Subcutaneous abdominal adipose tissue (tissue), 5 donors: ENCODE measurements around the gene NMNAT2.

Experiments used
- H3K27ac ChIP-seq: one replicate; pipeline ENCODE4 v1.7.0; 2013; ENCODE audit warnings: low read depth, mild to moderate bottlenecking, inconsistent platforms, low read length, moderate library complexity
- H3K27me3 ChIP-seq, 5 donors: one replicate each; pipeline ENCODE4 v1.7.0; 2013; ENCODE audit warnings: low read length in 5 of 5, inconsistent platforms in 1 of 5; ENCODE audit not compliant: control insufficient read depth in 5 of 5, insufficient read depth in 4 of 5
- H3K36me3 ChIP-seq, 5 donors: one replicate each; pipeline ENCODE4 v1.7.0; 2013; ENCODE audit warnings: low read length in 5 of 5; ENCODE audit not compliant: control insufficient read depth in 5 of 5, insufficient read depth in 5 of 5
- H3K4me1 ChIP-seq, 5 donors: one replicate each; pipeline ENCODE4 v1.7.0; 2013; ENCODE audit warnings: low read length in 5 of 5, mild to moderate bottlenecking in 3 of 5, moderate library complexity in 1 of 5; ENCODE audit not compliant: control insufficient read depth in 5 of 5, insufficient read depth in 5 of 5
- H3K4me3 ChIP-seq, 5 donors: one replicate each; pipeline ENCODE4 v1.7.0; 2013; ENCODE audit warnings: low read length in 5 of 5, low read depth in 1 of 5
- H3K9ac ChIP-seq, 5 donors: one replicate each; pipeline ENCODE4 v1.7.0; 2013; ENCODE audit warnings: low read length in 5 of 5, mild to moderate bottlenecking in 4 of 5, moderate library complexity in 3 of 5
- H3K9me3 ChIP-seq, 5 donors: one replicate each; pipeline ENCODE4 v1.7.0; 2013; ENCODE audit warnings: low read length in 5 of 5; ENCODE audit not compliant: control insufficient read depth in 5 of 5
- donor health status: healthy.
- donor health status: healthy.
- donor health status: healthy.
- donor health status: healthy.
- donor health status: healthy.

The NMNAT2 gene

GRCh38 chr1:183238071-183238470 lies 180.1 kb downstream of the NMNAT2 start:
- no peak overlapping the region for H3K4me3 ChIP-seq
- H3K9ac ChIP-seq: no peak overlapping the region
- peaks cover 12 to 61% (median 38%) of the 10 kb centered on the region in 5 donors for H3K4me1 ChIP-seq
- no peaks in the 10 kb centered on the region for H3K36me3 ChIP-seq
- no peak overlapping the region for H3K27ac ChIP-seq
- no peaks in the 10 kb centered on the region for H3K9me3 ChIP-seq
- H3K27me3 ChIP-seq: peaks cover 0 to 3% (median 0%) of the 10 kb centered on the region in 5 donors

DNA sequence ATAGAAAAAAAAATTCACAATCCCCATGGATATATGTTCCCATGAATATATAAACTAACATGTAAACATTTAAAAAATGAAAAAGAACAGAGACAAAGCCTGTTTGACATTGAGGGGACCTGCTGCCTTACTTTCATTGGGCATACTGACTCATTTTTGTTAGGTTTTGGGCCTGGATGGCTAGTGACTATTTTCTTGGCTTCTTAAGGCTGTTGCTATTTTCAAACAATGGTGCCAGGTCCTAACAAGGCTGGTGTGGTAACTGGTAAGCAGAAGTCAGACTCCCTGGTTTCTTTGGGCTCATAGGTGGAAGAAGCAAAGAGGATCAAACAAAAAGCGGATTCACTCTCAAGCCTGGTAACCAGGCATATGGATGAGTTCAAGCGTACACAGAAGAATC lies 181.1 kb downstream of the NMNAT2 start:
- Histone ChIP-seq H3K27me3 (peaks cover 0 to 3% (median 0%) of the 10 kb centered on the region in 5 donors), H3K9ac (no peak overlapping the region), H3K4me1 (peaks cover 12 to 51% (median 32%) of the 10 kb centered on the region in 5 donors), H3K4me3 (no peak overlapping the region), H3K9me3 (no peaks in the 10 kb centered on the region), H3K36me3 (no peaks in the 10 kb centered on the region), H3K27ac (no peak overlapping the region)

GRCh38 chr1:183236158-183236725 lies 181.9 kb downstream of the NMNAT2 start:
- peaks cover 12 to 43% (median 24%) of the 10 kb centered on the region in 5 donors for H3K4me1 ChIP-seq
- H3K4me3 ChIP-seq: no peak overlapping the region
- no peaks in the 10 kb centered on the region for H3K36me3 ChIP-seq
- no peaks in the 10 kb centered on the region for H3K9me3 ChIP-seq
- peaks cover 0 to 3% (median 0%) of the 10 kb centered on the region in 5 donors for H3K27me3 ChIP-seq
- H3K9ac ChIP-seq: no peak overlapping the region
- H3K27ac ChIP-seq: peak overlapping the region; percentile 90

- Histone ChIP-seq H3K4me3 (peak overlapping the region in 3 of 5 donors; percentile 50 to 64 (median 56)), H3K9me3 (no peaks in the 10 kb centered on the region), H3K27ac (peak overlapping the region; percentile 90), H3K4me1 (peaks cover 10 to 36% (median 22%) of the 10 kb centered on the region in 5 donors), H3K27me3 (peaks cover 0 to 3% (median 0%) of the 10 kb centered on the region in 5 donors), H3K36me3 (no peaks in the 10 kb centered on the region), H3K9ac (peak overlapping the region in 2 of 5 donors; percentile 31 to 77)
Measured at GRCh38 chr1:183235503-183235902, 182.7 kb downstream of the NMNAT2 start.

DNA sequence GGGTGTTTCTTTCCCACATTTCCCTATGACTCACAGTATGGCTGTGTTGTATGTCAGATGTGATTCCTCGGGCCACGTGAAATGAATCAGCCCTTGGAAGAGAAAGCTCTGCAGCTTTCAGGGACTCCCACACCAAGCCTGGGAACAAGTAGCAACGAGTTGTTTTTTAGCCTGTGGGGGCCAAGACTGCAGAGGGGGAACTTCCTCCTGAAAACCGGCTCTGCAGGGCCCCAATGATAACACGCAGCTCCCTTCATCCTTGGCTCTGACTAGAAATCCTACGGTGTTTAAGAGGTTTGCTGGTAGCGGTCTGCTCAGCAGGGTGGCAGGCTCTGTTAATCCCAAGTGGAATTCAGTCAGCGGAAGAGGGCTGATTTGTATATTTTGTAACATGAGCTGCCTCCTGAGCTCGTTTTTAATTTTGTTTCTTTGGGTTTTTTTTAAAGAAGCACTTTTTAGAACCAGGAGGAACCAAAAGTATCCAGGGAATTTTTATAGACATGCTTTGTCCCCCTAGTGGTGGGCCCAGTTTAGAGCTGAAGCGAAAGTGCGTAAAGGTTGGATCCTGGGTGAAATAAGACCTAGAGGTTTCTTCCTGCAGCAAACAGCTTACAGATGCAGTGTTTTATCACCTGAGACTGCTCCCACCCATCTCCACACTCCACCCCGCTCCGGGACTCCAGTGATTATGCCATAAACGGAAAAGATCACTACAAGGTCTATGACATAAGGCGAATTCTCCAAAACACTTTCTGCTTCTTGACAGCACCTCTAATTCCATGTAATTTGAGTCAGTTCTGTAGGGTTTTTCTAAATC lies 183.3 kb downstream of the NMNAT2 start:
- Histone ChIP-seq H3K27me3 (peaks cover 0 to 3% (median 0%) of the 10 kb centered on the region in 5 donors), H3K36me3 (no peaks in the 10 kb centered on the region), H3K9ac (peak overlapping the region in 3 of 5 donors; percentile 31 to 82 (median 77)), H3K27ac (peak overlapping the region; percentile 90), H3K9me3 (no peaks in the 10 kb centered on the region), H3K4me3 (peak overlapping the region; percentile 5 to 64 (median 50)), H3K4me1 (peaks cover 10 to 30% (median 18%) of the 10 kb centered on the region in 5 donors)

DNA sequence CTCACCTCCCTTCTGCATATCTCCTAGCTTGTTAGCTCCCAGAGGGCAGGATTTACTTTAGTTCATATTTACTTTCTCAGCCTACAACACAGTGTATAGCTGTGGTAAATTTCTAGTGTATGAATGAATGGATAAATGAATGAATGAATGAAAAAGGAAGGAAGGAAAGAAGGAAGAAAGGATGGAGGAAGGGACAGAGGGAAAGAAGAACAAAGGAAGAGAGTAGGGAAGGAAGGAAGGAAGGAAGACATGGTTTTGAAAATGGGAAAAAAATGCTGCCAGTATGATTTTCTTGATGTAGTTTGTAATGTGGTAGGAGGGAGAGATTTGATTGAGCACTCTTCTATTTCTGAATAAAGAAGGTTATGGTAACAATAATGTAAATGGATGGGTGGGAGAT lies 185.1 kb downstream of the NMNAT2 start:
- Histone ChIP-seq H3K4me3 (no peak overlapping the region), H3K9me3 (no peaks in the 10 kb centered on the region), H3K9ac (no peak overlapping the region), H3K27me3 (peaks cover 0 to 3% (median 0%) of the 10 kb centered on the region in 5 donors), H3K4me1 (peaks cover 10 to 19% (median 16%) of the 10 kb centered on the region in 5 donors), H3K36me3 (no peaks in the 10 kb centered on the region), H3K27ac (no peak overlapping the region)

- Histone ChIP-seq H3K9ac (no peak overlapping the region), H3K27ac (no peak overlapping the region), H3K4me3 (no peak overlapping the region), H3K27me3 (peaks cover 0 to 3% (median 0%) of the 10 kb centered on the region in 5 donors), H3K4me1 (peaks cover 10 to 26% (median 24%) of the 10 kb centered on the region in 5 donors), H3K9me3 (no peaks in the 10 kb centered on the region), H3K36me3 (no peaks in the 10 kb centered on the region)
Measured at GRCh38 chr1:183231545-183231944, 186.6 kb downstream of the NMNAT2 start.

- Histone ChIP-seq H3K4me3 (no peak overlapping the region), H3K4me1 (peaks cover 10 to 23% (median 22%) of the 10 kb centered on the region in 5 donors), H3K36me3 (no peaks in the 10 kb centered on the region), H3K9me3 (no peaks in the 10 kb centered on the region), H3K27me3 (peaks cover 0 to 3% (median 0%) of the 10 kb centered on the region in 5 donors), H3K9ac (no peak overlapping the region), H3K27ac (no peak overlapping the region)
Measured at GRCh38 chr1:183230413-183230812, 187.8 kb downstream of the NMNAT2 start.

- no peaks in the 10 kb centered on the region for H3K36me3 ChIP-seq
- H3K27me3 ChIP-seq: no peaks in the 10 kb centered on the region
- H3K27ac ChIP-seq: no peak overlapping the region
- no peaks in the 10 kb centered on the region for H3K9me3 ChIP-seq
- no peak overlapping the region for H3K4me3 ChIP-seq
- H3K9ac ChIP-seq: no peak overlapping the region
- H3K4me1 ChIP-seq: peaks cover 0 to 10% (median 8%) of the 10 kb centered on the region in 5 donors
Measured at GRCh38 chr1:183228347-183229220, 189.6 kb downstream of the NMNAT2 start.
